BLaER1 treated with 17β-estradiol and CSF1 and Interleukin-3, amounts not matched to agents 10 nM and 100 nM (cell line): ENCODE measurements around the gene ARHGEF5.

Source experiments
- H3K27ac ChIP-seq, 11 experiments: shearing (Covaris generic); formaldehyde crosslinking; 2 replicates each; pipeline ENCODE4 v1.8.1; 2022
- H3K27me3 ChIP-seq, 11 experiments: shearing (Covaris generic); formaldehyde crosslinking; 2 replicates each; pipeline ENCODE4 v1.8.1; 2022
- H3K36me3 ChIP-seq, 11 experiments: shearing (Covaris generic); formaldehyde crosslinking; 2 replicates each; pipeline ENCODE4 v1.8.1; 2022
- H3K4me1 ChIP-seq, 10 experiments: shearing (Covaris generic); formaldehyde crosslinking; 2 replicates each; pipeline ENCODE4 v1.8.1; 2022
- H3K4me2 ChIP-seq, 11 experiments: shearing (Covaris generic); formaldehyde crosslinking; 2 replicates each; pipeline ENCODE4 v1.8.1; 2022
- H3K4me3 ChIP-seq, 10 experiments: shearing (Covaris generic); formaldehyde crosslinking; 2 replicates each; pipeline ENCODE4 v1.8.1; 2022
- H3K9ac ChIP-seq, 11 experiments: shearing (Covaris generic); formaldehyde crosslinking; 2 replicates each; pipeline ENCODE4 v1.8.1; 2022
- H3K9me3 ChIP-seq, 11 experiments: shearing (Covaris generic); formaldehyde crosslinking; replicated peaks in 1 of 11; 2 replicates each; pipeline ENCODE4 v1.8.1; 2022
- H4K20me1 ChIP-seq, 11 experiments: shearing (Covaris generic); formaldehyde crosslinking; 2 replicates each; pipeline ENCODE4 v1.8.1; 2022
- Cebpa-rat ChIP-seq, 11 experiments: shearing (Covaris generic); IDR thresholded peaks; 2 replicates each; pipeline ENCODE4 v1.8.1; 2022

The ARHGEF5 gene

GRCh38 chr7:144428431-144428830 lies 73.2 kb downstream of the ARHGEF5 start:
- no peak for TF ChIP-seq Cebpa-rat (IDR thresholded peaks at IDR 0.05)
- Histone ChIP-seq H3K9me3 (peaks cover 44 to 59% (median 54%) of the 10 kb centered on the region in 11 experiments), H3K4me3 (no peak overlapping the region), H3K4me1 (no peaks in the 10 kb centered on the region), H3K36me3 (no peaks in the 10 kb centered on the region), H3K4me2 (no peak overlapping the region), H4K20me1 (no peaks in the 10 kb centered on the region), H3K27me3 (no peaks in the 10 kb centered on the region), H3K27ac (no peak overlapping the region), H3K9ac (no peak overlapping the region)
